Mucosa of descending colon (tissue), 3 donors: Measurements from ENCODE around the gene RAB1B. TPM values are rescaled to one million over a fixed set of nuclear protein-coding genes. Genes with fewer than 3 reads are reported as not detected.
"Not testable (repeated sequence)": the region's sequence is repeated elsewhere in the genome, so short reads cannot be mapped to it uniquely, and the experiment has no call there.

Source experiments
- ATAC-seq: fragments of 200-7000 bp; cut with Tn5 transposase; one replicate; pipeline ENCODE4 v1.9.1; 2020; ENCODE audit warnings: mild to moderate bottlenecking, moderate library complexity
- DNase-seq, 3 donors: peaks; one replicate each; pipeline ENCODE4 v3.0.0-alpha.2; 2020
- H3K36me3 ChIP-seq: fragments of 200-600 bp; one replicate; pipeline ENCODE4 v1.8.0; 2021; ENCODE audit warnings: low read depth, mild to moderate bottlenecking
- H3K4me1 ChIP-seq: fragments of 200-600 bp; one replicate; pipeline ENCODE4 v1.8.0; 2021; ENCODE audit warnings: low read depth, mild to moderate bottlenecking
- H3K4me3 ChIP-seq: fragments of 200-600 bp; one replicate; pipeline ENCODE4 v1.8.0; 2021; ENCODE audit warnings: mild to moderate bottlenecking
- H3K9me3 ChIP-seq: fragments of 200-600 bp; one replicate; pipeline ENCODE4 v1.8.0; 2021; ENCODE audit warnings: mild to moderate bottlenecking
- CTCF ChIP-seq: fragments of 200-600 bp; IDR thresholded peaks from one replicate; pipeline ENCODE4 v1.8.0; 2022; ENCODE audit warnings: antibody characterized with exemption, mild to moderate bottlenecking
- intact Hi-C, 2 donors: fragments of 100-400 bp; cut with DNase I in 1 of 2; cut with micrococcal nuclease in 1 of 2; formaldehyde crosslinking; loops; one replicate each; pipeline versions ENCODE4 v1.11.0 to v1.11.1; 2022; cut with DNase I, micrococcal nuclease
- total RNA-seq, 3 donors: library from RNA; stranded (reverse); fragmentation: NEBNext Ultra II Directional in 2 of 3; extraction: Animal tissue kit (Norgen Biotek cat#: 25700) in 2 of 3; gene quantifications; one replicate each; pipeline versions ENCODE4 v1.2.1 to v1.2.4, GENCODE V29; 2021 to 2023
- donor health status: DM: no; HTN: no; CAD: no; lungs with moderate emphysema.
- donor health status: DM: no; HTN: no; CAD: no.
- donor health status: DM: no; HTN: yes; CAD: no.

Gene RAB1B
- total RNA-seq, 3 donors from 2014 or later = 154 to 210 (median 191) TPM

GRCh38 chr11:66310324-66310723, 41.9 kb downstream of the RAB1B start:
- intact Hi-C loops = loop anchor here in 1 of 2 donors (10.0 kb wide), 1 partner anchor 74 kb away; no protein-coding TSS in a partner anchor
- no peak for ATAC-seq

GRCh38 chr11:66310803-66311440, 42.5 kb downstream of the RAB1B start:
- not testable (repeated sequence) for ATAC-seq, H3K4me1 ChIP-seq, H3K9me3 ChIP-seq, H3K4me3 ChIP-seq, DNase-seq, H3K36me3 ChIP-seq
- intact Hi-C loops = loop anchor here in 1 of 2 donors (10.0 kb wide), 1 partner anchor 74 kb away; no protein-coding TSS in a partner anchor

More at GRCh38 chr11:66310324-66310723, 41.9 kb downstream of the RAB1B start:
- H3K36me3 ChIP-seq = no peaks in the 10 kb centered on the region
- no peak for TF ChIP-seq CTCF
- H3K4me1 ChIP-seq = peaks cover 7% of the 10 kb centered on the region
- no peaks in the 10 kb centered on the region for H3K9me3 ChIP-seq
- DNase-seq = no peak
- H3K4me3 ChIP-seq = no peak overlapping the region

GRCh38 chr11:66311470-66311964, 43.1 kb downstream of the RAB1B start:
- Histone ChIP-seq H3K4me1 (peaks cover 7% of the 10 kb centered on the region), H3K4me3 (no peak overlapping the region), H3K36me3 (no peaks in the 10 kb centered on the region), H3K9me3 (no peaks in the 10 kb centered on the region)
- intact Hi-C loops = loop anchor here in 1 of 2 donors (10.0 kb wide), 1 partner anchor 73 kb away; no protein-coding TSS in a partner anchor
- ATAC-seq (no peak), DNase-seq (no peak)
- no peak for TF ChIP-seq CTCF

GRCh38 chr11:66311965-66312548, 43.6 kb downstream of the RAB1B start:
- DNase-seq (peak; percentile 93 to 97 (median 95)), ATAC-seq (peak; percentile 79)
- no peaks in the 10 kb centered on the region for H3K9me3 ChIP-seq
- H3K4me3 ChIP-seq = no peak overlapping the region
- H3K36me3 ChIP-seq = no peaks in the 10 kb centered on the region
- intact Hi-C loops = loop anchor here in 1 of 2 donors (10.0 kb wide), 1 partner anchor 73 kb away; no protein-coding TSS in a partner anchor
- peak; percentile 84 for TF ChIP-seq CTCF
- H3K4me1 ChIP-seq = peaks cover 7% of the 10 kb centered on the region

- Histone ChIP-seq H3K4me1 (peaks cover 7% of the 10 kb centered on the region), H3K9me3 (no peaks in the 10 kb centered on the region), H3K4me3 (no peak overlapping the region), H3K36me3 (no peaks in the 10 kb centered on the region)
- no peak for TF ChIP-seq CTCF
- DNase-seq = peak; percentile 100
- peak; percentile 86 for ATAC-seq
- intact Hi-C loops = loop anchor here in 1 of 2 donors (10.0 kb wide), 1 partner anchor 72 kb away; no protein-coding TSS in a partner anchor
Measured at GRCh38 chr11:66312549-66313320, 44.3 kb downstream of the RAB1B start.
